Measurements from ENCODE around the gene KCNIP1. TPM values are rescaled to one million over a fixed set of nuclear protein-coding genes. Genes with fewer than 3 reads are reported as not detected.

Gene KCNIP1
- total and polyA plus RNA-seq, 2 of the 8 experiments (the other 6 are each of a cell fraction or from before 2014, with no cell fraction given), result 0.52 to 0.83 TPM

DNA sequence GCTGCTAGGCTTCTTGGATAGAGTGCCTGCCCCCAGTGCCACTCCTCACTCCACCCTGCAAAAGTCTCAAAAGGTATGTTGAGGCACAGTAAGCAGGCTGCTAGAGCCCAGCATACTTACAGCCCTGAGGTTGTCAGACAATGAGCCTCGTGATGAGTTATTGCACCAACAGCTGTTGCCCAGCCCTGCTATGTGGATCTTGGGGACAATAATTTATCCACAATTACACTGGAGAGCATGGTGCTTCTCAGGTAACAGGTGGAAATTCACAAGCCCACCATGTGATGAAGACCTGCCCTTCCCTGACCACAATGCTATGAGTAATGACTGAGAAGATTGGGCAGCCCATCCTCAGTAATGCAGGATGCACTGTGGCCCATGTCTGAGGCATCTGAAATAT lies 36.5 kb downstream of the KCNIP1 start (continued):
- no peak for TF ChIP-seq HDAC2 (IDR thresholded peaks at IDR 0.05; ENCODE audit: borderline replicate concordance in 1 of 2, low read depth in 2 of 2, low read length in 2 of 2)
- no peak for TF ChIP-seq RXRA (IDR thresholded peaks at IDR 0.05; ENCODE audit: insufficient read depth, low read depth, low read length)
- TF ChIP-seq, protein P1, sequence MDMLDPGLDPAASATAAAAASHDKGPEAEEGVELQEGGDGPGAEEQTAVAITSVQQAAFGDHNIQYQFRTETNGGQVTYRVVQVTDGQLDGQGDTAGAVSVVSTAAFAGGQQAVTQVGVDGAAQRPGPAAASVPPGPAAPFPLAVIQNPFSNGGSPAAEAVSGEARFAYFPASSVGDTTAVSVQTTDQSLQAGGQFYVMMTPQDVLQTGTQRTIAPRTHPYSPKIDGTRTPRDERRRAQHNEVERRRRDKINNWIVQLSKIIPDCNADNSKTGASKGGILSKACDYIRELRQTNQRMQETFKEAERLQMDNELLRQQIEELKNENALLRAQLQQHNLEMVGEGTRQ (IDR thresholded peaks at IDR 0.05; ENCODE audit: low read length), result no peak
- TF ChIP-seq, protein P2, sequence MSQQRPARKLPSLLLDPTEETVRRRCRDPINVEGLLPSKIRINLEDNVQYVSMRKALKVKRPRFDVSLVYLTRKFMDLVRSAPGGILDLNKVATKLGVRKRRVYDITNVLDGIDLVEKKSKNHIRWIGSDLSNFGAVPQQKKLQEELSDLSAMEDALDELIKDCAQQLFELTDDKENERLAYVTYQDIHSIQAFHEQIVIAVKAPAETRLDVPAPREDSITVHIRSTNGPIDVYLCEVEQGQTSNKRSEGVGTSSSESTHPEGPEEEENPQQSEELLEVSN (IDR thresholded peaks at IDR 0.05), result no peak
- no peak for TF ChIP-seq MAFK (IDR thresholded peaks at IDR 0.05; ENCODE audit: low read depth, low read length)
- no peak for TF ChIP-seq TCF12 (IDR thresholded peaks at IDR 0.05; ENCODE audit: low read depth, low read length)

All from H1 (cell line).